Fibroblast of lung (primary cell): ENCODE measurements around the gene EXOSC5. TPM values are rescaled to one million over a fixed set of nuclear protein-coding genes. Genes with fewer than 3 reads are reported as not detected.
"Not testable (repeated sequence)": the region's sequence is repeated elsewhere in the genome, so short reads cannot be mapped to it uniquely, and the experiment has no call there.

Source experiments
- DNase-seq, 2 donors: peaks; one replicate each; pipeline versions ENCODE4 v3.0.0 to v3.0.0-alpha.2; 2010; ENCODE audit warnings: low read depth in 2 of 2
- H2AFZ ChIP-seq: 2 replicates; pipeline ENCODE4 v1.5.1; 2012; ENCODE audit warnings: low read length, control low read depth, inconsistent platforms
- H3K27ac ChIP-seq: 2 replicates; pipeline ENCODE4 v1.5.1; 2011; ENCODE audit warnings: low read length, control low read depth; ENCODE audit not compliant: insufficient read depth
- H3K27me3 ChIP-seq: 2 replicates; pipeline ENCODE4 v1.5.1; 2011; ENCODE audit warnings: mild to moderate bottlenecking, low read length; ENCODE audit not compliant: control insufficient read depth, insufficient read depth
- H3K36me3 ChIP-seq: 2 replicates; pipeline ENCODE4 v1.5.1; 2011; ENCODE audit warnings: low read length; ENCODE audit not compliant: control insufficient read depth, insufficient read depth
- H3K4me1 ChIP-seq: 2 replicates; pipeline ENCODE4 v1.5.1; 2011; ENCODE audit warnings: low read length; ENCODE audit not compliant: control insufficient read depth, insufficient read depth; ENCODE audit errors: extremely low read depth
- H3K4me2 ChIP-seq: 2 replicates; pipeline ENCODE4 v1.5.1; 2011; ENCODE audit warnings: low read length, control low read depth; ENCODE audit not compliant: insufficient read depth; ENCODE audit errors: extremely low read depth
- H3K4me3 ChIP-seq, 4 experiments: fragments of 200-600 bp in 1 of 4; sonication (generic) in 1 of 4; replicated peaks in 1 of 4; 2 replicates each; pipeline ENCODE4 v1.5.1; 2011 to 2016; ENCODE audit warnings: low read length in 4 of 4, low read depth in 3 of 4, mild to moderate bottlenecking in 3 of 4, control low read depth in 2 of 4, inconsistent platforms in 1 of 4, mixed read lengths in 1 of 4; ENCODE audit not compliant: insufficient read depth in 1 of 4; ENCODE audit errors: control extremely low read depth in 1 of 4
- H3K79me2 ChIP-seq: 2 replicates; pipeline ENCODE4 v1.5.1; 2012; ENCODE audit warnings: mild to moderate bottlenecking, low read length, inconsistent platforms; ENCODE audit not compliant: control insufficient read depth, insufficient read depth
- H3K9ac ChIP-seq: 2 replicates; pipeline ENCODE4 v1.5.1; 2011; ENCODE audit warnings: mild to moderate bottlenecking, low read length, control low read depth; ENCODE audit not compliant: insufficient read depth
- H3K9me3 ChIP-seq: 2 replicates; pipeline ENCODE4 v1.5.1; 2012; ENCODE audit warnings: low read depth, low read length; ENCODE audit not compliant: control insufficient read depth, insufficient read depth
- H4K20me1 ChIP-seq: 2 replicates; pipeline ENCODE4 v1.5.1; 2011; ENCODE audit warnings: low read length; ENCODE audit not compliant: control insufficient read depth, insufficient read depth; ENCODE audit errors: extremely low read depth
- CTCF ChIP-seq, 2 donors: IDR thresholded peaks in 1 of 2; conservative IDR thresholded peaks in 1 of 2; 1 replicate in 1 of 2; 2 replicates in 1 of 2; pipeline ENCODE4 v1.5.1; 2011 to 2012; ENCODE audit warnings: low read length in 2 of 2, control low read depth in 1 of 2, inconsistent platforms in 1 of 2, low read depth in 1 of 2, mild to moderate bottlenecking in 1 of 2
- EZH2 ChIP-seq: IDR thresholded peaks from 2 replicates; pipeline ENCODE4 v1.5.1; 2012; ENCODE audit warnings: low read length, control low read depth, mild to moderate bottlenecking; ENCODE audit errors: missing control alignments
- polyA plus RNA-seq, 2 donors: library from polyadenylated mRNA; depleted of rRNA in 1 of 2; stranded (reverse) in 1 of 2; unstranded in 1 of 2; fragments of >200 nt; gene quantifications; 2 replicates each; pipeline ENCODE4 v1.2.1, GENCODE V29; 2011 to 2012; ENCODE audit warnings: missing spikeins in 1 of 2
- total RNA-seq: library from RNA; depleted of rRNA; stranded (reverse); fragments of >200 nt; gene quantifications from 2 replicates; pipeline ENCODE4 v1.2.1, GENCODE V29; 2014

The EXOSC5 gene
- total and polyA plus RNA-seq, 2 donors (not counting 1 experiment from before 2014, with no cell fraction given), result 5.0 to 10.7 TPM

GRCh38 chr19:41409288-41409687 lies 12.1 kb upstream of the EXOSC5 start:
- Histone ChIP-seq H3K4me1 (no peaks in the 10 kb centered on the region), H3K27me3 (no peaks in the 10 kb centered on the region), H4K20me1 (no peaks in the 10 kb centered on the region), H3K9ac (no peak overlapping the region), H3K9me3 (no peaks in the 10 kb centered on the region), H3K27ac (no peak overlapping the region), H3K4me3 (no peak overlapping the region), H3K36me3 (no peaks in the 10 kb centered on the region), H2AFZ (no peak overlapping the region), H3K79me2 (no peaks in the 10 kb centered on the region), H3K4me2 (no peak overlapping the region)
- peak; percentile 12 to 59 for DNase-seq
- TF ChIP-seq CTCF (conservative IDR thresholded peaks at IDR 0.05 in 1 of 2, IDR thresholded peaks at IDR 0.05 in 1 of 2; ENCODE audit: low read depth in 1 of 2, low read length in 2 of 2), result no peak
- no peak for TF ChIP-seq EZH2

DNA sequence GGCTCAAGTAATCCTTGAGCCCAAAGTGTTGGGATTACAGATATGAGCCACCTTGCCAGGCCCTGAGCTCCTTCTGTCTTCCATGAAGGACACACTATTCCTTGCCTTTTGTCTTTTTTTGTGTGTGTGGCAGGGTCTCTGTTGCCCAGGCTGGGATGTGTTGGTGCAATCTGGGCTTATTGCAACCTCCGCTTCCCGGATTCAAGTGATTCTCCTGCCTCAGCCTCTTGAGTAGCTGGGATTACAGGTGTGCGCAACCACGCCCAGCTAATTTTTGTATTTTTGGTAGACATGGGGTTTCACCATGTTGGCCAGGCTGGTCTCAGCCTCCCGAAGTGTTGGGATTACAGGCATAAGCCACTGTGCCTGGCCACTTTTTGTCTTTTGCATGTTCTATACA lies 11.7 kb upstream of the EXOSC5 start:
- H3K36me3 ChIP-seq, H3K4me3 ChIP-seq, H3K27me3 ChIP-seq, H3K4me1 ChIP-seq, H2AFZ ChIP-seq, H3K4me2 ChIP-seq, H3K9ac ChIP-seq, H4K20me1 ChIP-seq, DNase-seq, H3K9me3 ChIP-seq, H3K79me2 ChIP-seq, H3K27ac ChIP-seq: not testable (repeated sequence)

GRCh38 chr19:41408256-41408655 lies 11.1 kb upstream of the EXOSC5 start:
- Histone ChIP-seq H3K9ac (no peak overlapping the region), H3K4me2 (no peak overlapping the region), H3K4me1 (no peaks in the 10 kb centered on the region), H3K27me3 (no peaks in the 10 kb centered on the region), H4K20me1 (no peaks in the 10 kb centered on the region), H2AFZ (no peak overlapping the region), H3K36me3 (no peaks in the 10 kb centered on the region), H3K9me3 (no peaks in the 10 kb centered on the region), H3K4me3 (no peak overlapping the region), H3K27ac (no peak overlapping the region), H3K79me2 (no peaks in the 10 kb centered on the region)
- DNase-seq, result no peak
- TF ChIP-seq EZH2 (no peak), CTCF (conservative IDR thresholded peaks at IDR 0.05 in 1 of 2, IDR thresholded peaks at IDR 0.05 in 1 of 2; ENCODE audit: low read depth in 1 of 2, low read length in 2 of 2) (no peak)

GRCh38 chr19:41407271-41407670 lies 10.1 kb upstream of the EXOSC5 start:
- no peak for TF ChIP-seq EZH2
- no peak for TF ChIP-seq CTCF (conservative IDR thresholded peaks at IDR 0.05 in 1 of 2, IDR thresholded peaks at IDR 0.05 in 1 of 2; ENCODE audit: low read depth in 1 of 2, low read length in 2 of 2)
- no peaks in the 10 kb centered on the region for H4K20me1 ChIP-seq
- no peaks in the 10 kb centered on the region for H3K4me1 ChIP-seq
- no peaks in the 10 kb centered on the region for H3K9me3 ChIP-seq
- H3K79me2 ChIP-seq, result no peaks in the 10 kb centered on the region
- no peak overlapping the region for H2AFZ ChIP-seq
- no peak overlapping the region for H3K27ac ChIP-seq
- no peak overlapping the region for H3K4me2 ChIP-seq
- no peak overlapping the region for H3K9ac ChIP-seq
- no peak overlapping the region for H3K4me3 ChIP-seq
- H3K27me3 ChIP-seq, result no peaks in the 10 kb centered on the region
- peak in 1 of 2 donors; percentile 44 for DNase-seq
- H3K36me3 ChIP-seq, result no peaks in the 10 kb centered on the region
